Memory B cell (primary cell): ENCODE measurements around the gene ZNF398.

Experiments used
- ATAC-seq: fragments of 150-1000 bp; cut with Tn5 transposase; 2 replicates; pipeline ENCODE4 v1.10.0; 2021; ENCODE audit warnings: low read depth, mild to moderate bottlenecking, moderate library complexity
- DNase-seq, 2 donors: peaks; one replicate each; pipeline ENCODE4 v3.0.0; 2022; ENCODE audit warnings: low spot score in 2 of 2
- H3K27ac Mint-ChIP-seq: one replicate; pipeline ENCODE4 v1.8.0; 2022; ENCODE audit warnings: mild to moderate bottlenecking, moderate library complexity, mixed read lengths
- H3K27me3 Mint-ChIP-seq: one replicate; pipeline ENCODE4 v1.8.0; 2022; ENCODE audit warnings: mixed read lengths
- H3K36me3 Mint-ChIP-seq: one replicate; pipeline ENCODE4 v1.8.0; 2022; ENCODE audit warnings: mild to moderate bottlenecking, mixed read lengths
- H3K4me1 Mint-ChIP-seq: one replicate; pipeline ENCODE4 v1.8.0; 2022; ENCODE audit warnings: mixed read lengths
- H3K4me3 Mint-ChIP-seq: one replicate; pipeline ENCODE4 v1.8.0; 2022; ENCODE audit warnings: mild to moderate bottlenecking, moderate library complexity, mixed read lengths
- H3K9me3 Mint-ChIP-seq: one replicate; pipeline ENCODE4 v1.8.0; 2022; ENCODE audit warnings: mixed read lengths

ZNF398 gene

GRCh38 chr7:149147072-149147751 lies at the start of gene ZNF398:
Gene ZNF398 (plus strand): TSS chr7:149147453. CDS start chr7:149147743, 290 bp downstream.
- Mint-ChIP-seq H3K27me3 (no peaks in the 10 kb centered on the region), H3K27ac (peak within 1 kb of the TSS; percentile 93), H3K36me3 (peaks cover 6% of the 10 kb centered on the region), H3K4me1 (peaks cover 19% of the 10 kb centered on the region), H3K9me3 (no peaks in the 10 kb centered on the region), H3K4me3 (peak within 1 kb of the TSS; percentile 96)
- ATAC-seq (peak; percentile 77), DNase-seq (peak; percentile 87 to 89)

- H3K4me3 Mint-ChIP-seq = no peak overlapping the region
- DNase-seq (no peak), ATAC-seq (no peak)
- no peaks in the 10 kb centered on the region for H3K4me1 Mint-ChIP-seq
- H3K27ac Mint-ChIP-seq = no peak overlapping the region
- no peaks in the 10 kb centered on the region for H3K9me3 Mint-ChIP-seq
- no peaks in the 10 kb centered on the region for H3K27me3 Mint-ChIP-seq
- no peaks in the 10 kb centered on the region for H3K36me3 Mint-ChIP-seq
These were observed 48.2 kb upstream of the ZNF398 start for GRCh38 chr7:149099058-149099457.

- ATAC-seq (no peak), DNase-seq (no peak)
- Mint-ChIP-seq H3K4me3 (no peak overlapping the region), H3K27me3 (no peaks in the 10 kb centered on the region), H3K4me1 (no peaks in the 10 kb centered on the region), H3K9me3 (no peaks in the 10 kb centered on the region), H3K36me3 (peaks cover 2% of the 10 kb centered on the region), H3K27ac (no peak overlapping the region)
These were observed 46.4 kb upstream of the ZNF398 start for GRCh38 chr7:149100821-149101220.

GRCh38 chr7:149102666-149103065 lies 44.6 kb upstream of the ZNF398 start:
- no peak overlapping the region for H3K4me3 Mint-ChIP-seq
- H3K4me1 Mint-ChIP-seq = no peaks in the 10 kb centered on the region
- ATAC-seq (no peak), DNase-seq (no peak)
- no peaks in the 10 kb centered on the region for H3K27me3 Mint-ChIP-seq
- H3K9me3 Mint-ChIP-seq = no peaks in the 10 kb centered on the region
- H3K27ac Mint-ChIP-seq = no peak overlapping the region
- peaks cover 2% of the 10 kb centered on the region for H3K36me3 Mint-ChIP-seq

GRCh38 chr7:149103424-149103823 lies 43.8 kb upstream of the ZNF398 start:
- Mint-ChIP-seq H3K36me3 (peaks cover 2% of the 10 kb centered on the region), H3K4me3 (no peak overlapping the region), H3K27ac (no peak overlapping the region), H3K27me3 (no peaks in the 10 kb centered on the region), H3K9me3 (no peaks in the 10 kb centered on the region), H3K4me1 (no peaks in the 10 kb centered on the region)
- ATAC-seq (no peak), DNase-seq (no peak)

- H3K4me1 Mint-ChIP-seq = no peaks in the 10 kb centered on the region
- H3K27ac Mint-ChIP-seq = no peak overlapping the region
- no peaks in the 10 kb centered on the region for H3K9me3 Mint-ChIP-seq
- H3K4me3 Mint-ChIP-seq = no peak overlapping the region
- ATAC-seq (no peak), DNase-seq (no peak)
- peaks cover 2% of the 10 kb centered on the region for H3K36me3 Mint-ChIP-seq
- H3K27me3 Mint-ChIP-seq = no peaks in the 10 kb centered on the region
These were observed 43.0 kb upstream of the ZNF398 start for GRCh38 chr7:149104214-149104613.

GRCh38 chr7:149104749-149105148 lies 42.5 kb upstream of the ZNF398 start:
- Mint-ChIP-seq H3K36me3 (peaks cover 2% of the 10 kb centered on the region), H3K27me3 (no peaks in the 10 kb centered on the region), H3K4me1 (no peaks in the 10 kb centered on the region), H3K9me3 (no peaks in the 10 kb centered on the region), H3K4me3 (no peak overlapping the region), H3K27ac (no peak overlapping the region)
- DNase-seq (no peak), ATAC-seq (no peak)

GRCh38 chr7:149109969-149110368 lies 37.3 kb upstream of the ZNF398 start:
- Mint-ChIP-seq H3K4me3 (no peak overlapping the region), H3K9me3 (no peaks in the 10 kb centered on the region), H3K27ac (no peak overlapping the region), H3K4me1 (no peaks in the 10 kb centered on the region), H3K36me3 (peaks cover 2% of the 10 kb centered on the region), H3K27me3 (no peaks in the 10 kb centered on the region)
- DNase-seq = no peak
- no peak for ATAC-seq

GRCh38 chr7:149125189-149125862 lies 21.9 kb upstream of the ZNF398 start:
- Mint-ChIP-seq H3K9me3 (no peaks in the 10 kb centered on the region), H3K27me3 (no peaks in the 10 kb centered on the region), H3K4me1 (peaks cover 15% of the 10 kb centered on the region), H3K36me3 (peaks cover 4% of the 10 kb centered on the region), H3K4me3 (peak overlapping the region; percentile 97), H3K27ac (peak overlapping the region; percentile 91)
- DNase-seq = no peak
- no peak for ATAC-seq

GRCh38 chr7:149125863-149126661 lies 21.2 kb upstream of the ZNF398 start, which contains the start of gene ZNF425:
Gene ZNF425 (minus strand): TSS chr7:149126324. CDS start chr7:149126213, 111 bp downstream.
- peaks cover 15% of the 10 kb centered on the region for H3K4me1 Mint-ChIP-seq
- DNase-seq (peak; percentile 94 to 96), ATAC-seq (peak; percentile 85)
- no peaks in the 10 kb centered on the region for H3K27me3 Mint-ChIP-seq
- H3K9me3 Mint-ChIP-seq = peaks cover 5% of the 10 kb centered on the region
- peak within 1 kb of the TSS; percentile 97 for H3K4me3 Mint-ChIP-seq
- peak within 1 kb of the TSS; percentile 91 for H3K27ac Mint-ChIP-seq
- peaks cover 11% of the 10 kb centered on the region for H3K36me3 Mint-ChIP-seq

- no peaks in the 10 kb centered on the region for H3K27me3 Mint-ChIP-seq
- H3K36me3 Mint-ChIP-seq = peaks cover 17% of the 10 kb centered on the region
- DNase-seq = peak; percentile 22 to 60
- peaks cover 15% of the 10 kb centered on the region for H3K4me1 Mint-ChIP-seq
- peak overlapping the region; percentile 91 for H3K27ac Mint-ChIP-seq
- ATAC-seq = peak; percentile 15
- H3K9me3 Mint-ChIP-seq = peaks cover 5% of the 10 kb centered on the region
- H3K4me3 Mint-ChIP-seq = peak overlapping the region; percentile 97
These were observed 20.5 kb upstream of the ZNF398 start for GRCh38 chr7:149126662-149127266.

- DNase-seq = no peak
- no peak overlapping the region for H3K4me3 Mint-ChIP-seq
- H3K27me3 Mint-ChIP-seq = no peaks in the 10 kb centered on the region
- ATAC-seq = no peak
- H3K9me3 Mint-ChIP-seq = peaks cover 5% of the 10 kb centered on the region
- H3K4me1 Mint-ChIP-seq = peaks cover 10% of the 10 kb centered on the region
- H3K36me3 Mint-ChIP-seq = peaks cover 19% of the 10 kb centered on the region
- H3K27ac Mint-ChIP-seq = no peak overlapping the region
These were observed 16.6 kb upstream of the ZNF398 start for GRCh38 chr7:149130572-149131198.

- ATAC-seq = no peak
- Mint-ChIP-seq H3K27ac (no peak overlapping the region), H3K27me3 (no peaks in the 10 kb centered on the region), H3K4me1 (no peaks in the 10 kb centered on the region), H3K9me3 (peaks cover 5% of the 10 kb centered on the region), H3K4me3 (no peak overlapping the region), H3K36me3 (peaks cover 19% of the 10 kb centered on the region)
- DNase-seq = no peak
These were observed 14.1 kb upstream of the ZNF398 start for GRCh38 chr7:149133028-149133710.
